Subcutaneous abdominal adipose tissue (tissue), 5 donors: Measurements from ENCODE around the gene POM121.
"Not testable (repeated sequence)": the region's sequence is repeated elsewhere in the genome, so short reads cannot be mapped to it uniquely, and the experiment has no call there.

ENCODE experiments used
- H3K27ac ChIP-seq: one replicate; pipeline ENCODE4 v1.7.0; 2013; ENCODE audit warnings: low read depth, mild to moderate bottlenecking, inconsistent platforms, low read length, moderate library complexity
- H3K27me3 ChIP-seq, 5 donors: one replicate each; pipeline ENCODE4 v1.7.0; 2013; ENCODE audit warnings: low read length in 5 of 5, inconsistent platforms in 1 of 5; ENCODE audit not compliant: control insufficient read depth in 5 of 5, insufficient read depth in 4 of 5
- H3K36me3 ChIP-seq, 5 donors: one replicate each; pipeline ENCODE4 v1.7.0; 2013; ENCODE audit warnings: low read length in 5 of 5; ENCODE audit not compliant: control insufficient read depth in 5 of 5, insufficient read depth in 5 of 5
- H3K4me1 ChIP-seq, 5 donors: one replicate each; pipeline ENCODE4 v1.7.0; 2013; ENCODE audit warnings: low read length in 5 of 5, mild to moderate bottlenecking in 3 of 5, moderate library complexity in 1 of 5; ENCODE audit not compliant: control insufficient read depth in 5 of 5, insufficient read depth in 5 of 5
- H3K4me3 ChIP-seq, 5 donors: one replicate each; pipeline ENCODE4 v1.7.0; 2013; ENCODE audit warnings: low read length in 5 of 5, low read depth in 1 of 5
- H3K9ac ChIP-seq, 5 donors: one replicate each; pipeline ENCODE4 v1.7.0; 2013; ENCODE audit warnings: low read length in 5 of 5, mild to moderate bottlenecking in 4 of 5, moderate library complexity in 3 of 5
- H3K9me3 ChIP-seq, 5 donors: one replicate each; pipeline ENCODE4 v1.7.0; 2013; ENCODE audit warnings: low read length in 5 of 5; ENCODE audit not compliant: control insufficient read depth in 5 of 5
- donor health status: healthy.
- donor health status: healthy.
- donor health status: healthy.
- donor health status: healthy.
- donor health status: healthy.

Gene POM121

GRCh38 chr7:72948714-72949113 is 23.8 kb downstream of the POM121 start:
- not testable (repeated sequence) for H3K9me3 ChIP-seq, H3K4me3 ChIP-seq, H3K27ac ChIP-seq, H3K27me3 ChIP-seq, H3K9ac ChIP-seq
- H3K36me3 ChIP-seq: peaks cover 0 to 20% (median 7%) of the 10 kb centered on the region in 5 donors
- H3K4me1 ChIP-seq: peaks cover 0 to 17% (median 13%) of the 10 kb centered on the region in 5 donors

GRCh38 chr7:72949276-72949675 is 24.4 kb downstream of the POM121 start:
- not testable (repeated sequence) for H3K9me3 ChIP-seq, H3K27me3 ChIP-seq, H3K4me3 ChIP-seq, H3K9ac ChIP-seq, H3K27ac ChIP-seq
- H3K4me1 ChIP-seq: peaks cover 0 to 17% (median 13%) of the 10 kb centered on the region in 5 donors
- peaks cover 0 to 20% (median 7%) of the 10 kb centered on the region in 5 donors for H3K36me3 ChIP-seq

- H3K27ac ChIP-seq, H3K9me3 ChIP-seq, H3K27me3 ChIP-seq, H3K9ac ChIP-seq, H3K4me3 ChIP-seq: not testable (repeated sequence)
- peaks cover 0 to 17% (median 13%) of the 10 kb centered on the region in 5 donors for H3K4me1 ChIP-seq
- peaks cover 0 to 20% (median 7%) of the 10 kb centered on the region in 5 donors for H3K36me3 ChIP-seq
Observed at GRCh38 chr7:72949686-72950085, 24.8 kb downstream of the POM121 start.

GRCh38 chr7:72950432-72950831 is 25.5 kb downstream of the POM121 start:
- H3K27ac ChIP-seq, H3K9ac ChIP-seq, H3K9me3 ChIP-seq, H3K27me3 ChIP-seq, H3K4me3 ChIP-seq: not testable (repeated sequence)
- Histone ChIP-seq H3K4me1 (peaks cover 0 to 17% (median 13%) of the 10 kb centered on the region in 5 donors), H3K36me3 (peaks cover 0 to 17% (median 7%) of the 10 kb centered on the region in 5 donors)

- not testable (repeated sequence) for H3K27me3 ChIP-seq, H3K9ac ChIP-seq, H3K36me3 ChIP-seq, H3K27ac ChIP-seq, H3K9me3 ChIP-seq, H3K4me1 ChIP-seq, H3K4me3 ChIP-seq
Observed at GRCh38 chr7:72953901-72954562, 29.1 kb downstream of the POM121 start.

GRCh38 chr7:72954563-72955198 is 29.8 kb downstream of the POM121 start:
- H3K27ac ChIP-seq, H3K9me3 ChIP-seq, H3K9ac ChIP-seq, H3K27me3 ChIP-seq, H3K4me1 ChIP-seq, H3K36me3 ChIP-seq: not testable (repeated sequence)
- H3K4me3 ChIP-seq: peak overlapping the region in 1 of 5 donors; percentile 46

- H3K9me3 ChIP-seq, H3K27me3 ChIP-seq, H3K36me3 ChIP-seq, H3K9ac ChIP-seq, H3K27ac ChIP-seq, H3K4me3 ChIP-seq, H3K4me1 ChIP-seq: not testable (repeated sequence)
Observed at GRCh38 chr7:72960029-72960428, 35.1 kb downstream of the POM121 start.

- H3K9ac ChIP-seq, H3K9me3 ChIP-seq, H3K27me3 ChIP-seq, H3K27ac ChIP-seq, H3K36me3 ChIP-seq, H3K4me3 ChIP-seq, H3K4me1 ChIP-seq: not testable (repeated sequence)
Observed at GRCh38 chr7:72960626-72961345, 35.9 kb downstream of the POM121 start.

- not testable (repeated sequence) for H3K4me1 ChIP-seq, H3K27ac ChIP-seq, H3K27me3 ChIP-seq, H3K9ac ChIP-seq, H3K9me3 ChIP-seq, H3K4me3 ChIP-seq, H3K36me3 ChIP-seq
Observed at GRCh38 chr7:72961346-72961650, 36.4 kb downstream of the POM121 start.

GRCh38 chr7:72963056-72963455 is 38.2 kb downstream of the POM121 start:
- not testable (repeated sequence) for H3K4me1 ChIP-seq, H3K9me3 ChIP-seq, H3K4me3 ChIP-seq, H3K27ac ChIP-seq, H3K27me3 ChIP-seq, H3K9ac ChIP-seq, H3K36me3 ChIP-seq
